IPS-15b (cell line): ENCODE measurements around the gene ZNF714.
"Not testable (repeated sequence)": the region's sequence is repeated elsewhere in the genome, so short reads cannot be mapped to it uniquely, and the experiment has no call there.

Experiments used
- H3K27me3 ChIP-seq: one replicate; pipeline ENCODE4 v1.6.1; 2013; ENCODE audit warnings: low read length; ENCODE audit not compliant: control insufficient read depth, insufficient read depth
- H3K36me3 ChIP-seq: one replicate; pipeline ENCODE4 v1.6.1; 2013; ENCODE audit warnings: low read length; ENCODE audit not compliant: control insufficient read depth, insufficient read depth
- H3K4me1 ChIP-seq: one replicate; pipeline ENCODE4 v1.6.1; 2013; ENCODE audit warnings: mild to moderate bottlenecking, low read length; ENCODE audit not compliant: control insufficient read depth, insufficient read depth
- H3K4me3 ChIP-seq: one replicate; pipeline ENCODE4 v1.5.1; 2013; ENCODE audit warnings: low read depth, low read length
- H3K9ac ChIP-seq: one replicate; pipeline ENCODE4 v1.6.1; 2013; ENCODE audit warnings: low read depth, mild to moderate bottlenecking, low read length
- H3K9me3 ChIP-seq: one replicate; pipeline ENCODE4 v1.6.1; 2013; ENCODE audit warnings: mild to moderate bottlenecking, low read length; ENCODE audit not compliant: control insufficient read depth, insufficient read depth

Gene ZNF714

DNA sequence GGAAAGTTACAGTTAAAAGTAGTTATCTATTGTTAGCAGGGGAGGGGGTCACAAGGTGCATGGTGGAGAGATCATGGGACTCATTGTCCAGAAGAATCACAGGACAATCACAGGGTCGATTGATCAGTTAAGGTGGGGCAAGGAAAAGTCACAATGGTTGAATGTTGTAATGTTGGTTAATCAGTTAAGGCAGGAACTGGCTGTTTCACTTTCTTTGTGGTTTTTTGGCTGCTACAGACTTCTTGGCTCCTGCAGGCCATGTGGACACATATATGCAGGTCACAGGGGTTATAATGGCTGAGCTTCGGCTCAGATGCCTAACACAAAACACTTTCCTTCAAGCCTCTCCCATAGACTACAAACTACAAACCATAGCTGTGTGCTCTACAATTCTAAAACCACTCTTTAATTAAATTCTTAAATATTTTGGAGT, 52.9 kb downstream of the ZNF714 start:
- Histone ChIP-seq H3K4me3 (no peak overlapping the region), H3K27me3 (no peaks in the 10 kb centered on the region), H3K36me3 (no peaks in the 10 kb centered on the region), H3K4me1 (no peaks in the 10 kb centered on the region), H3K9ac (no peak overlapping the region), H3K9me3 (no peaks in the 10 kb centered on the region)

DNA sequence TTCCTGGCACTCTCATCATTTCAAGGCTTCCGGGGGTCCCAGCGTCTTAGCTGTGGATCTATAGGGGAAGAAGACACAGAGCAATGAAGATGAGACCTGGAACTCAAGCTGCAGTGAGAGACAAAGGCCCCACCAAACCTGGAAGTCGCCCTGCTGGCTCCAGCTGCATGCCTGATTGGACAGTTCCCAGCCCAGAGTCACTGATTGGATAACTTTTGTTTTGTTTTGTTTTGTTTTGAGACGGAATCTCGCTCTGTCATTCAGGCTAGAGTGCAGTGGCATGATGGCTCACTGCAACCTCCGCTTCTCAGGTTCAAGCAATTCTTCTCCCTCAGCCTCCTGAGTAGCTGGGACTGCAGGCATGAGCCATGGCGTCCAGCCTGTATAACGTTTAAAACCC, 53.4 kb downstream of the ZNF714 start:
- Histone ChIP-seq H3K9me3 (no peaks in the 10 kb centered on the region), H3K4me3 (no peak overlapping the region), H3K4me1 (no peaks in the 10 kb centered on the region), H3K27me3 (no peaks in the 10 kb centered on the region), H3K9ac (no peak overlapping the region), H3K36me3 (no peaks in the 10 kb centered on the region)

DNA sequence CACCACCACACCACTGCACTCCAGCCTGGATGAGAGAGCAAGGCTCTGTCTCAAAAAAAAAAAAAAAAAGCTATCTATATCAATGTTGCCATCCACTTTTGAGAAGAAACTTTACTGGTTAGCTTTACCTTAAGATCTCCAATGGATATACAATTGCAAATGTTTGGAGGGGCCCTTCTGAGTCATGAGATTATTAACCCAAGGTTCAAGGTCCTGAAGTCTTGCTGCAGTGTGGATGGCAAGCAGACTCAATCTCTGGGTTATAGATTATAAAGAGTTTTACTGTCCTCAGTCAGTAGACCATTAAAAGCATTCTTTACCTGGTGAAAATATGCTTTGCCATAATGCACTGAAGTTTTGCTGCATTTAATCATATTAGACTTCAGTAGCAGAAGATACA, 56.1 kb downstream of the ZNF714 start:
- Histone ChIP-seq H3K4me1 (no peaks in the 10 kb centered on the region), H3K9ac (no peak overlapping the region), H3K4me3 (no peak overlapping the region), H3K36me3 (no peaks in the 10 kb centered on the region), H3K9me3 (no peaks in the 10 kb centered on the region), H3K27me3 (no peaks in the 10 kb centered on the region)

DNA sequence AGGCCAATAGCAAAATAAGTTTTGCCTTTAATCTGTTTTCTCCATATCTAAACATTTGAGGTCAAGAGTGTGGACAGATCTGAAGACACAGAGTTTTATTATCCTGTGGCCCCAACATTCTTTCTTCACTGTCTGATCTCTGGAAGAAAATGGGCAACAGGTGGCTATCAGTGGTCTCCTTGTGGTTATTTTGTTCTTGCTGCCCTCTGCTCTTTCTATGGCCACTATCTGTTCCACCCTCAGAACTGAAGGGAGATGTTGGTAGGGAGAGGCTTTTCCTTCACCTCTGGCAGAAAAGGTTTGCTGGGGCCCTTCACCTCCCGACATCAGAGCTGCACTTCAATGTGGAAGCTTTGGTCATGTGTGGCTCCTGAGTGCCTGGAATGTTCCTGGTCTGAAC, 59.0 kb downstream of the ZNF714 start:
- H3K9ac ChIP-seq, H3K27me3 ChIP-seq, H3K9me3 ChIP-seq, H3K36me3 ChIP-seq, H3K4me1 ChIP-seq, H3K4me3 ChIP-seq: not testable (repeated sequence)

DNA sequence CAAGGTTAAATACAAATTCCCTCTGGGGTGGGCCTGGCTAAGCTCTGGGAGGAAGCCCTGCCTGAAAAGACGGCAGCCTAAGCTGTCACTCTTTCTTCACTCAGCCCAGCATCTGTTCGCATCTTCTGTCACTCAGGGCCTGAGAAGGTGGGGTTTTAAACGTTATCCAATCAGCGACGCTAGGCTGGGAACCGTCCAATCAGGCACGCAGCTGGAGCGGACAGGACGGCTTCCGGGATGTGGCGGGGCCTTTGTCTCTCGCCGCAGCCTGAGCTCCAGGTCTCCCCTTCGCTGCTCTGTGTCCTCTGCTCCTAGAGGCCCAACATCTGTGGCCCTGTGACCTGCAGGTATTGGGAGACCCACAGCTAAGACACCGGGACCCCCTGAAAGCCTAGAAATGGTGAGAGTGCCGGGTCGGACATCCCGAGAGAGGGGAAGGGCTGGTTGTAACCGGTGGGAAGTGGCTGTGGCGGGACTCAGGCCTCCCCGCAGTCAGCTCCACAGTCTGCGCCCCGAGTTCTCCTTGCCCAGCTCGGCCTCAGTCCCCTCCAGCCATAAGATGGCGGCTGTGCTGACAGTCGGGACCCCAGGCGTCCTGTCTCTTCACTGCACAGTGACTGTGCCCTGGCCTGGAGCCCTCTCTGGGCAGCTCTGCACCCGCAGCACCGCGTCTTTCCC, 59.9 kb downstream of the ZNF714 start, which contains the start of gene ZNF431:
Gene ZNF431, plus strand, starts transcription at position 254 of the 678 bp plus-strand sequence. Its CDS starts 144 bp downstream, at position 398.
- H3K9ac ChIP-seq, result peak within 1 kb of the TSS; percentile 91
- H3K4me3 ChIP-seq, result peak within 1 kb of the TSS; percentile 97

DNA sequence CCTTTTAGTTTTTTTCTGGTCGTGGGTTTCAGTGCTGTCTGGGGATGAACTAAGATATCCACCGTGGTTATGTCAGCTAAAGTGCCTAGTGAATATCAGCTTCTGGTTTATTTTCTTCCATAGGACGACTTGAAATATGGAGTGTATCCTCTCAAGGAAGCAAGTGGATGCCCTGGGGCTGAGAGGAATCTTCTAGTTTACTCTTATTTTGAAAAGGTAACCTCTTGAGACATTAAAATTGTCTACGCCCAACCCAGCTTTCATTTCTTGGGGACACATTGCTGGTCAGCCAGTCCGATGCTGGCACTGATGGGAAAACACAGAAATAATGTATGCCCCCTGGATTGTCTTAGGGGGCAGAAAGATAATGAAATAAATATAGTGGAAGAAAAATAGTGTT, 61.4 kb downstream of the ZNF714 start:
- Histone ChIP-seq H3K9ac (no peak overlapping the region), H3K9me3 (peaks cover 6% of the 10 kb centered on the region), H3K4me1 (no peaks in the 10 kb centered on the region), H3K27me3 (no peaks in the 10 kb centered on the region), H3K4me3 (peak overlapping the region; percentile 1), H3K36me3 (peaks cover 23% of the 10 kb centered on the region)

More for the DNA sequence above, 59.9 kb downstream of the ZNF714 start, which contains the start of gene ZNF431:
- H3K27me3 ChIP-seq, result no peaks in the 10 kb centered on the region
- H3K9me3 ChIP-seq, result peaks cover 3% of the 10 kb centered on the region
- H3K4me1 ChIP-seq, result no peaks in the 10 kb centered on the region
- H3K36me3 ChIP-seq, result peaks cover 14% of the 10 kb centered on the region

DNA sequence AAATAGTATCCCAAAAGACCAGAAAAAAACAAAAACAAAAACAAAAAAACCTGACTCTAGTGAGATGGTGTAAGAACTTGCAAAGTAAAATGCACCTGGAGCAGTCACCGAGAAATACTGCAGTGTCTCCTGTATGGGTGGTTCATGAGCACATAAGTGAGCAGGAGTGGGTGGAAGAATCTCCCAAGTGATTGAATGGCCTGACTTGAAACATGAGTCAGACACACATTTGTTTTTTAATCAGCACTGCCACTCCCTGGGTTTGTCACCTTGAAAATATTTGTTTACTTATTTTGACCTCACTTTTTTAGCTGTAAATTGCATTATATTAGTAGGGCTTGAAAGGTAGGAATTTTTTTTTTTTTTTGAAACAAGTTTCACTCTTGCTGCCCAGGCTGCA, 61.9 kb downstream of the ZNF714 start:
- Histone ChIP-seq H3K27me3 (no peaks in the 10 kb centered on the region), H3K9ac (no peak overlapping the region), H3K36me3 (peaks cover 27% of the 10 kb centered on the region), H3K4me3 (peak overlapping the region; percentile 1), H3K9me3 (peaks cover 6% of the 10 kb centered on the region), H3K4me1 (no peaks in the 10 kb centered on the region)

DNA sequence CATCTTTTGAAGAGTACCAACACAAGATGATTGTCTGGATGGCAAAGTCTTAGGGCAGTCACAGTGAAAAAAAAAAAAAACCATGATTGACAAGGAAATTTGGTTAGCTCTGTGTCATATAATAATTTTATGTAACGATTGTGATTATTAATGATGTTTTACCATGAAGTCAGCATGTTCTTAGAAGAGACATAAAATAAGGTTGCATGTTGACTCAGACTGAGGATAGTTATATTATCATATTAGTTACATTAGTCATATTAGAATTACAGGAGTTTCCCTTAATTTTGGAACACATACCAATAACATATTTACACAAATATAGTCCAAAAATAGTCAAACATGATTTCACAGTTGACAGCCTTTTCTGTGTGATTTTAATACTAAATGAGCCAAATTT, 65.5 kb downstream of the ZNF714 start:
- H3K36me3 ChIP-seq, result peaks cover 46% of the 10 kb centered on the region
- H3K9me3 ChIP-seq, result peaks cover 6% of the 10 kb centered on the region
- peaks cover 3% of the 10 kb centered on the region for H3K4me1 ChIP-seq
- H3K9ac ChIP-seq, result no peak overlapping the region
- H3K4me3 ChIP-seq, result no peak overlapping the region
- no peaks in the 10 kb centered on the region for H3K27me3 ChIP-seq

DNA sequence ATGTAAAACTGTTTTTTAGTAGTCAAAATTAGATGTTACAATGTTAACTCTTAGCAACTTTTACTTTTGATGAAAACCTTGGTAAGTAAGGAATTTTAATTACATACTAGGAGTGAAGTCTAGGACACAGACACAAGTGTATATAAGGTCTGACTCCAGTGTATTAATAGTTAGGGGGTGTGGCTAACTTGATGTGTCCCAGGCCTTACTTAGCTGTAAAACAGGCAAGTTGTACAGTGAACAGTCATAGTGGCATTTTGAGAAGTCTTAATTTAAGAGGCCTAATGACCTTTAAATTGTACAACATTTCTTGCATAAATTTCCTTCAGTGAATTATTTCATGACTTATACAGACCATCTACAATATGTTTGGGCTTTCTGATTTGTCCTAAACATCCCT, 66.7 kb downstream of the ZNF714 start:
- Histone ChIP-seq H3K36me3 (peaks cover 46% of the 10 kb centered on the region), H3K4me1 (peaks cover 3% of the 10 kb centered on the region), H3K9me3 (peaks cover 6% of the 10 kb centered on the region), H3K27me3 (no peaks in the 10 kb centered on the region), H3K4me3 (no peak overlapping the region), H3K9ac (no peak overlapping the region)

DNA sequence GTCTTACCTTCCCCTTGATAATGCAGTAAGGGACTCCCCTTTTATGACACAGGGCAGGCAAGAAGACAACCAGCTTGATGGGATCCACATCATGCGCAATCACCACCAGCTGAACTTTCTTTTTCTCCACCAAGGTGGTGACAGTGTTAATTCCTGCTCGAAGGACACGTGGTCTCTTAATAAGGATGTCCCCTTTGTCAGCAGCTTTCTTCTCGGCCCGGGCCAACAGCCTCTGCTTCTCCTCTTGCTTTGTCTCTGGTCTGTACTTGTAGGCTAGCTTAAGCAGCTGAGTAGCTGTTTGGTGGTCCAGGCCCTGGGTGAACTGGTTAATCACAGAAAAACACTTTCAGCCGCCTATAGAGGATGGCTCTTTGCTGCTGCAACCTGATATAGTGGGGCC, 67.9 kb downstream of the ZNF714 start:
- Histone ChIP-seq H3K36me3 (peaks cover 39% of the 10 kb centered on the region), H3K27me3 (no peaks in the 10 kb centered on the region), H3K4me1 (peaks cover 3% of the 10 kb centered on the region), H3K9me3 (peaks cover 6% of the 10 kb centered on the region), H3K9ac (no peak overlapping the region), H3K4me3 (no peak overlapping the region)

DNA sequence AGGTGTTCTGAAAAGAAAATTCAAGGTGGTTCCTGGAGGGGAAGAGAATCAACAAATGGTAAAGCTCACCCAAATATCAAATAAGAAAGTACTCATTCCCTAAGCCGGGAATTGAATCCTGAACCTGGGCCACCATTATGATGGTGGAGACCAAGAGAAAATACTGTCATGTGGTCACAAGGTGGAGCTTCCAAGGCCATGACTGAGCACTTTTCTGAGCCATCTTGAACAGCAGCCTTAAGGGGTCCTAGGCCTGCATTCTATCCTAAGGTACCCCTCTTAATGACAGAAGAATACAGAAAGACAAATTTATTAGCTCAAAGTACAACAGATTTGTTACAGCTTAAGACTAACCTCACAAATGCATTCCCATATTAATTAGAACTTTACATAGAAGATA, 69.5 kb downstream of the ZNF714 start:
- peaks cover 3% of the 10 kb centered on the region for H3K4me1 ChIP-seq
- H3K27me3 ChIP-seq, result no peaks in the 10 kb centered on the region
- no peak overlapping the region for H3K4me3 ChIP-seq
- peaks cover 6% of the 10 kb centered on the region for H3K9me3 ChIP-seq
- peaks cover 35% of the 10 kb centered on the region for H3K36me3 ChIP-seq
- H3K9ac ChIP-seq, result no peak overlapping the region

DNA sequence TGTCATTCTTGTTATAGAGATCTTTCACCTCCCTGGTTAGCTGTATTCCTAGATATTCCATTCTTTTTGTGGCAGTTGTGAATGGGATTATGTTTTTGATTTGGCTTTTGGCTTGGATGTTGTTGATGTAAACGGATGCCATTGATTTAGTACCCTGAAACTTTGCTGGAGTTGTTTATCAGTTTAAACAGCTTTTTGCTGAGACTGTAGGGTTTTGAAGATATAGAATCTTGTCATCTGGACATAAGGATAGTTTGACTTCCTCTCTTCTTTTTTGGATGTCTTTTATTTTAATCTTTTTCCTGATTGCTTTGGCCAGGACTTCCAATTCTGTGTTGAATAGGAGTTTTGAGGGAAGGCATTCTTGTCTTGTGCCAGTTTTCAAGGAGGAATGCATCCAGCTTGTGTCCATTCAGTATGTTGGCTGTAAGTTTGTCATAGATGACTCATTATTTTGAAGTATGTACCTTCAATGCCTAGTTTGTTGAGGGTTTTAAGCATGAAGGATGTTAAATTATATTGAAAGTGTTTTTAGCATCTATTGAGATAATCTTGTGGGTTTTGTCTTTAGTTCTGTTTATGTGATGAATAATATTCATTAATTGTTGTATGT, 76.6 kb downstream of the ZNF714 start:
- Histone ChIP-seq H3K36me3 (peaks cover 5% of the 10 kb centered on the region), H3K9me3 (no peaks in the 10 kb centered on the region), H3K9ac (no peak overlapping the region), H3K4me3 (no peak overlapping the region), H3K4me1 (no peaks in the 10 kb centered on the region), H3K27me3 (no peaks in the 10 kb centered on the region)
